ENCODE measurements around the gene TFB1M.
"Not testable (repeated sequence)": the region's sequence is repeated elsewhere in the genome, so short reads cannot be mapped to it uniquely, and the experiment has no call there.

TFB1M gene

DNA sequence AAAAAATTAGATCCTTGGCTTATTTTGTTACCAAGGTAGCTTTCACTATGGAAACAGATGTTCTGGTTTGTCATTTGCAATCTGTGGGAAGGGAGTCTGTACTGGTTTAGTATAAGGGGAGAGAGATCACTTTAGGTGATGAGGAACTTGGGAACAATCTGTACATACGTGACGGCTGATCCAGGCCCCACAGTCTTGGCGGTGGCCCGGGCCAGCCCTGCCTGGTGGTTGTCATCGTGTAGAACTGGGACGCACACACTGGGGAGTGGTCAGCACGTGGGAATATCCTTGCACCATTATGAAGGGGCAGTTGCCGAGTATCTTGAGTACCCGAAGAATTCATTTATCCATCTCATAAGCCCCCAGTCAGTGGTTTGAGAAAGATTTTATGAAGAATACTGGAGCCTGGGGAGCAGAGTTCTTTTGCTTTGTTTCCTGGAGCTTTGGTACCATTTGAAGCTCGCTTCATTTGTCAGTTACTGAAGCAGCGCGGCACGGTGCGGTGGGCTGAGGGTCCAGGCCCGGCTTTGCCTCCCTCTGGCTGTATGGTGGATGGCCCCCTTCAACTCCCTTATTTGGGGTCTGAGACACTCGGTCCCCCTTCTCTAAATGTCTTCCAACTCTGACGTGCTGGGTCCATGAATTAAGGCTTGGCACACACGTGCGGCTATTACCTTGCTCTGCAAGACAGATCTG is 73.2 kb downstream of the TFB1M start:
- H3K4me3 ChIP-seq (ENCODE audit: low read depth, low read length) = no peak overlapping the region
- TF ChIP-seq CTCF (conservative IDR thresholded peaks at IDR 0.05; ENCODE audit: low read depth, low read length) = no peak
- no peak for DNase-seq (ENCODE audit: low read depth)

DNA sequence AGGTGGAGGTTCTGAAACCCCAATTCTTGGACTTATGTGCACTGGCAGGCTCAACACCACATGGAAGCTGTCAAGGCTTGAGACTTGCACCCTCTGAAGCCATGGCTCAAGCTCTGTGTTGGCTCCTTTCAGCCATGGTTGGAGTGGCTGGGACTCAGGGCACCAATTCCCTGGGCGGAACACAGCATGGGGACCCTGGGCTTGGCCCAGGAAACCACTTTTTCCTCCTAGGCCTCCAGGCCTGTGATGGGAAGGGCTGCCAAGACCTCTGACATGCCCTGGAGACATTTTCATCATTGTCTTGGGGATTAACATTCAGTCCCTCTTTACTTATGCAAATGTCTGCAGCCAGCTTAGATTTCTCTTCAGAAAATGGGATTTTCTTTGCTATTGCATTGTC is 76.7 kb downstream of the TFB1M start:
- no peak overlapping the region for H3K4me3 ChIP-seq (ENCODE audit: low read depth, low read length)
- TF ChIP-seq CTCF (conservative IDR thresholded peaks at IDR 0.05; ENCODE audit: low read depth, low read length) = no peak
- no peak for DNase-seq (ENCODE audit: low read depth)

DNA sequence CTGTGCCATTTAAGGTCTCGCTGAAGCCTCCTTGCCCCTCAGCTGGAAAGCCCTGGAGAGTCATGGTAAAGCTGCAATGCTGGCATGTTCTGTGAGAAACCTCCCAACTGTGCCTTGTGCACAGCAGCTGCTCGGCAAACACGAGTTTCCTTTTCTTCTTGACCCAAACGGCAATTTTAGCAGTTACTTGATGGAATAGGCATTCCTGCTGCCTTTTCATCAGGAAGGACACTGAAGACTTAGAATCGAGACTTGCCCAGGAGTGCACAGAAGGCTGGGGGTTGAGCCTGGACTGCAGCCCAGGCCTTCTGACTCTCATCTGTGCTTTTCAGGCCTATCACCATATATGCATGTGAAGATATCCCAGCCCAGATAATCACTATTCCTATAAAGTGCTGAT is 79.2 kb downstream of the TFB1M start:
- H3K4me3 ChIP-seq (ENCODE audit: low read depth, low read length) = no peak overlapping the region
- TF ChIP-seq CTCF (conservative IDR thresholded peaks at IDR 0.05; ENCODE audit: low read depth, low read length) = no peak
- DNase-seq (ENCODE audit: low read depth) = peak; percentile 29

- TF ChIP-seq CTCF (conservative IDR thresholded peaks at IDR 0.05; ENCODE audit: low read depth, low read length) = no peak
- no peak for DNase-seq (ENCODE audit: low read depth)
- no peak overlapping the region for H3K4me3 ChIP-seq (ENCODE audit: low read depth, low read length)
These were observed 79.6 kb downstream of the TFB1M start for GRCh38 chr6:155234687-155235086.

DNA sequence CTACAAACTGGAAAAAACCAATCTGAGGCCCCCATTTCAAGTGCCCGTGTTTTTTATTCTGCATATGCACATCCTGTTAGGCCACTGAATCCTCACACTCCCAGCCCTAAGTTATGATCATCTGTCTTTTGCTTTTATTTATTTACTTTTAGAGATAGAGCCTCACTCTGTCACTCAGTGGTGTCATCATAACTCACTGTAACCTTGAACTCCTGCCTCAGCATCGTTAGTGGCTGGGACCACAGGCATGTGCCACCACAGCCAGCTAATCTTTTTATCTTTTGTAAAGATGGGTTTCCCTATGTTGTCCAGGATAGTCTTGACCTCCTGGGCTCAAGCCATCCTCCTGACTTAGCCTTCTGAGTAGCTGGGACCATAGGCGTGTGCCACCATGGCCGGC is 80.1 kb downstream of the TFB1M start:
- no peak for DNase-seq (ENCODE audit: low read depth)
- no peak for TF ChIP-seq CTCF (conservative IDR thresholded peaks at IDR 0.05; ENCODE audit: low read depth, low read length)

GRCh38 chr6:155232848-155233247 is 81.4 kb downstream of the TFB1M start:
- DNase-seq (ENCODE audit: low read depth) = no peak
- no peak for TF ChIP-seq CTCF (conservative IDR thresholded peaks at IDR 0.05; ENCODE audit: low read depth, low read length)
- H3K4me3 ChIP-seq (ENCODE audit: low read depth, low read length) = no peak overlapping the region

More for the DNA sequence above, 80.1 kb downstream of the TFB1M start:
- no peak overlapping the region for H3K4me3 ChIP-seq (ENCODE audit: low read depth, low read length)

DNA sequence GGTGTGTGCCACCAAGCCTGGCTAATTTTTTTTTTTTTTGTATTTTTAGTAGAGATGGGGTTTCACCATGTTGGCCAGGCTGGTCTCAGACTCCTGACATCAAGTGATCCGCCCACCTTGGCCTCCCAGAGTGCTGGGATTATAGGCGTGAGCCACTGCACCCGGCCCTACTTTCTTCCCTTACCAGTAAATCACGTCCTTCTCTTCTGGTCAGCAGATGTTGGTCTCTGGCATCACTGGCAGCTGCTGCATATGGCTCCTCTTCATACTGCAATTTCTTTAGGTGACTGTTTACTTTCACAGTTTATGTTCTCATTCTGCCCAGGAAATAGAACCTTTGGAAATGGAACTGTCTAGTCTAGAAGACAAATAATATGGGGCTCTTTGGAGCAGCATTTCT is 83.3 kb downstream of the TFB1M start:
- H3K4me3 ChIP-seq (ENCODE audit: low read depth, low read length) = not testable (repeated sequence)

More for the DNA sequence above, 83.3 kb downstream of the TFB1M start:
- not testable (repeated sequence) for DNase-seq (ENCODE audit: low read depth)
